Measurements from ENCODE around the gene SH3BP2. TPM values are rescaled to one million over a fixed set of nuclear protein-coding genes. Genes with fewer than 3 reads are reported as not detected.
A peak's percentile ranks its signal among the peaks of the same experiment; 100 is the strongest.

SH3BP2 gene
- total RNA-seq, 3 donors from 2014 or later, result 40.5 to 74.8 (median 59.3) TPM

DNA sequence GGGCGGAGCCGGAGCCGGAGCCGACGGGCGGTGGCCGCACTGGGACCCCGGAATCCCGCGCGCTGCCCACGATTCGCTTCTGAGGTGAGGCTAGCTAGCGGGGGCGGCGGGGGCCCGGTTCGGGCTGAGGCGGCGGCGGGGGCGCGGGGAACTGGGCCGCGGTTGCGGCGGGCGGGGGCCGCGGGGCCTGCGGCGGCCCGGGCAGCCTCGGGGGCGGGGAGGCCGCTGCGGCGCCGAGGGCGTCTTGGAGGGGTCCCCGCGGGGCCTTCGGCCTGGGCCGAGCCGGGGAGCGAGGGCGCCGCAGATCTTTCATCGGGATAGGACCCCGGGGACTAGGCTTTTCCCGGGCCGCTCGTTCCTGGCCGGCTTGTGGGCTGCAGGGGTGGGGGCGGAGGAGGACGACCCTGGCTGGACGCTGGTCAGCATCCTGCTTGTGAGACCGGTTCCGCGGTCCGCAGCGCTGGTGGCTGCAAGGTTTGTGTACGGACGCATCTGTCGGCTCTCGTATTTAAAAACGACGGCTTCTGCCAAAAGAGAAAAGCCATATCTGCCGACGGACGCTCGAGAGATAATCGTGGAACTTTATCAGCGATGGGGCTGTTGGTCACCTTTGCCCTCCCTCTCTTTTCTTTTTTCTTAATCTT lies 51.2 kb downstream of the SH3BP2 start:
- peaks cover 0 to 4% of the 10 kb centered on the region in 2 donors for H3K4me1 ChIP-seq

DNA sequence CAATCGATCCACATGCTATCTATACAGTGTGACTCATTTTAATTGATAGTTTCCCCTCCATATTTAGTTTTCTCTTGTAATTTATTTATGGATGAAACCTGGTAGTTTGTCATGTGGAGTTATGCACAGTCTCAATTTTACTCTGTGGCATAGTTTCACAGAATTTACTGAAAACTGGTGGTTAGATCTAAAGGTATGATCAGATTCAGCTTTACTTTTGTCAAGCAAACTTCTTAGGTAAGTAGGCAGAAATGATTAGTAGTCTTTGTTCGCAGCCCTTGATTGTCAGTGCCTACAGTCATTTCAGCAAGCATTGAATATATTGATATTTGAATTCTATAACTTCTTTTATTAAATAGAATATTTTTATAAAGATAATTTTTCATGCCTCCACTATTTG lies 53.3 kb downstream of the SH3BP2 start:
- DNase-seq (ENCODE audit: low spot score in 2 of 2), result no peak
- Histone ChIP-seq H3K27me3 (no peaks in the 10 kb centered on the region), H3K9me3 (no peaks in the 10 kb centered on the region), H3K27ac (no peak overlapping the region), H3K36me3 (no peaks in the 10 kb centered on the region), H3K4me3 (no peak overlapping the region), H3K4me1 (peaks cover 0 to 4% of the 10 kb centered on the region in 2 donors)
- intact Hi-C loops (cut with DNase I; ENCODE audit: low total_unique reads), result no loop called here
- no peak for TF ChIP-seq POLR2AphosphoS5 (IDR thresholded peaks at IDR 0.05)
- TF ChIP-seq, protein P1, sequence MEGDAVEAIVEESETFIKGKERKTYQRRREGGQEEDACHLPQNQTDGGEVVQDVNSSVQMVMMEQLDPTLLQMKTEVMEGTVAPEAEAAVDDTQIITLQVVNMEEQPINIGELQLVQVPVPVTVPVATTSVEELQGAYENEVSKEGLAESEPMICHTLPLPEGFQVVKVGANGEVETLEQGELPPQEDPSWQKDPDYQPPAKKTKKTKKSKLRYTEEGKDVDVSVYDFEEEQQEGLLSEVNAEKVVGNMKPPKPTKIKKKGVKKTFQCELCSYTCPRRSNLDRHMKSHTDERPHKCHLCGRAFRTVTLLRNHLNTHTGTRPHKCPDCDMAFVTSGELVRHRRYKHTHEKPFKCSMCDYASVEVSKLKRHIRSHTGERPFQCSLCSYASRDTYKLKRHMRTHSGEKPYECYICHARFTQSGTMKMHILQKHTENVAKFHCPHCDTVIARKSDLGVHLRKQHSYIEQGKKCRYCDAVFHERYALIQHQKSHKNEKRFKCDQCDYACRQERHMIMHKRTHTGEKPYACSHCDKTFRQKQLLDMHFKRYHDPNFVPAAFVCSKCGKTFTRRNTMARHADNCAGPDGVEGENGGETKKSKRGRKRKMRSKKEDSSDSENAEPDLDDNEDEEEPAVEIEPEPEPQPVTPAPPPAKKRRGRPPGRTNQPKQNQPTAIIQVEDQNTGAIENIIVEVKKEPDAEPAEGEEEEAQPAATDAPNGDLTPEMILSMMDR (IDR thresholded peaks at IDR 0.05), result no peak
- no peak for TF ChIP-seq POLR2A (IDR thresholded peaks at IDR 0.05)

More for the DNA sequence above, 51.2 kb downstream of the SH3BP2 start:
- no peak for TF ChIP-seq POLR2AphosphoS5 (IDR thresholded peaks at IDR 0.05)
- no peak for TF ChIP-seq POLR2A (IDR thresholded peaks at IDR 0.05)
- TF ChIP-seq, protein P1 (IDR thresholded peaks at IDR 0.05), result no peak
- H3K9me3 ChIP-seq, result no peaks in the 10 kb centered on the region
- intact Hi-C loops (cut with DNase I; ENCODE audit: low total_unique reads), result no loop called here
- peak overlapping the region; percentile 93 for H3K27ac ChIP-seq
- H3K27me3 ChIP-seq, result no peaks in the 10 kb centered on the region
- DNase-seq (ENCODE audit: low spot score in 2 of 2), result peak in 1 of 2 donors; percentile 33
- no peaks in the 10 kb centered on the region for H3K36me3 ChIP-seq
- H3K4me3 ChIP-seq, result peak overlapping the region; percentile 74 to 82 (median 78)

DNA sequence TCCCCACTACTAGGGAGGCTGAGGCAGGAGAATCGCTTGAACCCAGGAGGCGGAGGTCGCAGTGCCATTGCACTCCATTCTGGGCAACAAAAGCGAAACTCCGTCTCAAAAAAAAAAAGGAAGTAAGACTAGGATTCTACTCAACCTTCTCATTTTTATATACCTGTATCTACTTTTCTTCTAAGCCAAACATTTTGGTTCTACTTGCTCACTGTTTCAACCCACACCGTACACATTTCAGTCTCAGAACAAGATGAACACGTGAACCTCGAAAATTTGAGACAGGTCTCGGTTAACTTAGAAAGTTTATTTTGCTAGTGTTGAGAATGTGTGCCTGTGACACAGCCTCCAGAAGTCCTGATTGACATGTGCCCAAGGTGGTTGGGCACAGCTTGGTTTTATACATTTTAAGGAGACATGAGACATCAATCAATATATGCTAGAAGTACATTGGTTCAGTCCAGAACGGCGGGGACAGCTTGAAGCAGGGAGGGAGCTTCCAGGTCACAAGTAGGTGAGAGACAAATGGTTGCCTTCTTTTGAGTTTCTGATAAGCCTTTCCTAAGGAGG lies 54.5 kb downstream of the SH3BP2 start:
- H3K4me1 ChIP-seq, result peaks cover 0 to 9% of the 10 kb centered on the region in 2 donors
- H3K36me3 ChIP-seq, result no peaks in the 10 kb centered on the region
- no peak overlapping the region for H3K4me3 ChIP-seq
- no peak overlapping the region for H3K27ac ChIP-seq
- intact Hi-C loops (cut with DNase I; ENCODE audit: low total_unique reads), result no loop called here
- no peaks in the 10 kb centered on the region for H3K27me3 ChIP-seq
- no peak for DNase-seq (ENCODE audit: low spot score in 2 of 2)
- H3K9me3 ChIP-seq, result no peaks in the 10 kb centered on the region
- TF ChIP-seq POLR2AphosphoS5 (IDR thresholded peaks at IDR 0.05) (no peak), POLR2A (IDR thresholded peaks at IDR 0.05) (no peak)
- TF ChIP-seq, protein P1 (IDR thresholded peaks at IDR 0.05), result no peak

DNA sequence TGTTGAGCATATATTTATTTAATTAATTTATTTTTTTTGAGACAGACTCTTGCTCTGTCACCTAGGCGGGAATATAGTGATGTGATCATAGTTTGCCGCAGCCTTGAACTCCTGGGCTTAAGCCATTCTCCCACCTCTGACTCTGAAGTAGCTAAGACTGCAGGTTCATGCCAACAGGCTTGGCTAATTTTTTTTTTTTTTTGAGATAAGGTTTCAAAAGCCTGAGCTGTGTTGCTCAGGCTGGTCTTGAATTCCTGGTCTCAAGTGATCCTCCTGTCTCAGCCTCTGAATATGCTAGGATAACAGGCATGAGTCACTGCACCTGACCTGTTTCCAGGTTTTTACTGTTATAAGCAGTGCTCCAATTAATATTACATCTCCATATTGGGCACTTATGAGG lies 55.6 kb downstream of the SH3BP2 start:
- H3K27ac ChIP-seq, result no peak overlapping the region
- intact Hi-C loops (cut with DNase I; ENCODE audit: low total_unique reads), result no loop called here

More for the DNA sequence above, 55.6 kb downstream of the SH3BP2 start:
- Histone ChIP-seq H3K36me3 (no peaks in the 10 kb centered on the region), H3K27me3 (no peaks in the 10 kb centered on the region), H3K4me1 (peaks cover 0 to 5% of the 10 kb centered on the region in 2 donors), H3K9me3 (no peaks in the 10 kb centered on the region), H3K4me3 (no peak overlapping the region)
- TF ChIP-seq, protein P1 (IDR thresholded peaks at IDR 0.05), result no peak
- TF ChIP-seq POLR2A (IDR thresholded peaks at IDR 0.05) (no peak), POLR2AphosphoS5 (IDR thresholded peaks at IDR 0.05) (no peak)
- DNase-seq (ENCODE audit: low spot score in 2 of 2), result no peak
